ENCODE data around the gene COP1. TPM values are rescaled to one million over a fixed set of nuclear protein-coding genes. Genes with fewer than 3 reads are reported as not detected.
"Not testable (repeated sequence)": the region's sequence is repeated elsewhere in the genome, so short reads cannot be mapped to it uniquely, and the experiment has no call there.

Gene COP1
- total and polyA plus RNA-seq, 3 donors from 2014 or later: 63.7 to 103 (median 92.9) TPM

GRCh38 chr1:176208034-176208433, 948 bp upstream of the COP1 start:
- intact Hi-C loops (cut with DNase I; ENCODE audit: low total_unique reads): no loop called here
- no peak for DNase-seq
- Histone ChIP-seq H3K36me3 (ENCODE audit: low read depth, missing control alignments) (no peaks in the 10 kb centered on the region), H3K4me1 (peaks cover 25% of the 10 kb centered on the region), H3K27me3 (no peaks in the 10 kb centered on the region), H3K9me3 (no peaks in the 10 kb centered on the region), H3K27ac (peak overlapping the region in 1 of 2 donors; percentile 90), H3K4me3 (peak overlapping the region; percentile 92 to 93)
- WGBS, 2 donors: 30 to 35% methylated on average over 9 of the region's 9 CpGs
- TF ChIP-seq POLR2A (IDR thresholded peaks at IDR 0.05) (no peak), CTCF (IDR thresholded peaks at IDR 0.05) (no peak)

- no peaks in the 10 kb centered on the region for H3K9me3 ChIP-seq
- peak; percentile 34 for DNase-seq
- H3K4me1 ChIP-seq: peaks cover 25% of the 10 kb centered on the region
- H3K27me3 ChIP-seq: no peaks in the 10 kb centered on the region
- peak overlapping the region; percentile 87 to 90 for H3K27ac ChIP-seq
- WGBS, 2 donors: 0% methylated on average over 30 to 42 of the region's 58 CpGs
- TF ChIP-seq POLR2A (IDR thresholded peaks at IDR 0.05): no peak
- TF ChIP-seq CTCF (IDR thresholded peaks at IDR 0.05): no peak
- no peaks in the 10 kb centered on the region for H3K36me3 ChIP-seq (ENCODE audit: low read depth, missing control alignments)
- intact Hi-C loops (cut with DNase I; ENCODE audit: low total_unique reads): no loop called here
- H3K4me3 ChIP-seq: peak overlapping the region; percentile 92 to 93
Observed at GRCh38 chr1:176206006-176206960, 803 bp downstream of the COP1 start.

- peaks cover 25% of the 10 kb centered on the region for H3K4me1 ChIP-seq
- intact Hi-C loops (cut with DNase I; ENCODE audit: low total_unique reads): no loop called here
- H3K27me3 ChIP-seq: no peaks in the 10 kb centered on the region
- H3K27ac ChIP-seq: peak overlapping the region in 1 of 2 donors; percentile 90
- no peak for TF ChIP-seq CTCF (IDR thresholded peaks at IDR 0.05)
- TF ChIP-seq POLR2A (IDR thresholded peaks at IDR 0.05): no peak
- DNase-seq: no peak
- peak overlapping the region; percentile 92 to 93 for H3K4me3 ChIP-seq
- no peaks in the 10 kb centered on the region for H3K9me3 ChIP-seq
- WGBS, 2 donors: 20 to 25% methylated on average over 5 of the region's 5 CpGs
- H3K36me3 ChIP-seq (ENCODE audit: low read depth, missing control alignments): no peaks in the 10 kb centered on the region
Observed at GRCh38 chr1:176205332-176205914, 1.7 kb downstream of the COP1 start.

- H3K27ac ChIP-seq; DNase-seq; H3K27me3 ChIP-seq; H3K9me3 ChIP-seq; H3K4me3 ChIP-seq; H3K36me3 ChIP-seq (ENCODE audit: low read depth, missing control alignments); intact Hi-C loops (cut with DNase I; ENCODE audit: low total_unique reads): not testable (repeated sequence)
- whole genome bisulfite sequencing, 2 donors: 49 to 61% methylated on average over 9 of the region's 9 CpGs
- H3K4me1 ChIP-seq: peaks cover 25% of the 10 kb centered on the region
Observed at GRCh38 chr1:176204655-176205054, 2.4 kb downstream of the COP1 start.

- H3K9me3 ChIP-seq: no peaks in the 10 kb centered on the region
- no peak overlapping the region for H3K27ac ChIP-seq
- no peaks in the 10 kb centered on the region for H3K27me3 ChIP-seq
- H3K4me1 ChIP-seq: peaks cover 25% of the 10 kb centered on the region
- WGBS, 2 donors: 29 to 44% methylated on average over 4 of the region's 4 CpGs
- TF ChIP-seq CTCF (IDR thresholded peaks at IDR 0.05): no peak
- TF ChIP-seq POLR2A (IDR thresholded peaks at IDR 0.05): no peak
- no peaks in the 10 kb centered on the region for H3K36me3 ChIP-seq (ENCODE audit: low read depth, missing control alignments)
- intact Hi-C loops (cut with DNase I; ENCODE audit: low total_unique reads): no loop called here
- no peak overlapping the region for H3K4me3 ChIP-seq
- no peak for DNase-seq
Observed at GRCh38 chr1:176203735-176204134, 3.4 kb downstream of the COP1 start.
